CD4-positive, alpha-beta T cell treated with Interleukin-10 for 1 hour (primary cell): ENCODE measurements around the gene CDS2.

Source experiments
- DNase-seq: peaks from one replicate; pipeline ENCODE4 v3.0.0-alpha.2; 2020

Gene CDS2

DNA sequence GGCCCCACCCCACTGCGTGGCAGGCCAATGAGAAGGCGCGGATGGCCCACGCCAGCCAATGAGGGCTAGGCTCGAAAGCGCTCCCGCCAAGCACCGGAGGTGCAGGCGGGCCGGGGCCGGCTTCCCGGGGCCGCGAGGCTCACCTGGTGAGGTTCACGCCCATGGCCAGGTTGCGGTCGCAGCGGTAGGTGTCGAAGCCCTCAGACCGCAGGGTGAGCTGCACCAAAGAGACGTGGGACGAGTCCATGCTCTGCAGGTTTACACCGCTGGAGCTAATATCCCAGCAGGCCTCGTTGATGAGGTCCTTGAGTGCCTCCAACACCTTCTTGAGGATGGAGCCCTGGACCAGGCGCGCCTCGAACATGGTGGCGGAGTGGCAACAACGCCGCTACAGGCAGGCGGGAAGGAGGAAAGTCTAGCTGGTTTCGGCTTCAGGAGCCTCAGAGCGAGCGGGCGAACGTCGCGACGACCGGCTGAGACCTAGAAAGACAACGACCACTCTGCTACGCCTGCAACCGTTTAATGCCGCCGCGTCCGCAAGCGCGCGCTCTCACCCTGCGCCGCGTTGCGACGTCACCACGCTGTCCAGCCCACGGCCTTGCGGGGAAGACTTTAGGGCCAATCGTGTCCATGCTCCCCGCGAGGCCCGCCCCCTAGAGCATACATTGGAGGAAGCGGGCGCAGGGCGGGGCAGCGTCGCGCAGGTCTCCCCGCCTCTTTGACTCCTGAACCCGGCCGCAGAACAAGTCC lies 7.2 kb upstream of the CDS2 start, which contains the start of gene PCNA:
Gene PCNA (minus strand): TSS at position 524 of the 750 bp plus-strand sequence. CDS start 160 bp downstream, at position 364.
- DNase-seq, result peak; percentile 94

DNA sequence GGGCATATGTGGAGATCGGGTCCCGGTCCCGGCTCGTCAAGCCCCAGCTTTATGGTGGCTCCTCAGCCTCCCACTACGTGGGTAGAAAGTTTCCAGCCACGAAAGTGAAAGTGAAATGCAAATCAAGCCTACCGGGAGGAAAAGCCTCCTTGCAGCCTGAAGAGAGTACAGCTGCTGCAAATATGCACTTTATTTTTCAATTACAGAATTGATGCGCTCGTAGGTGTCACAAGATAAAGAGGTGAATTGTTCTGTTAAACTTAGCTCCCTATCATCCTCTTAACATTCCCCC lies 6.7 kb upstream of the CDS2 start:
- no peak for DNase-seq

DNA sequence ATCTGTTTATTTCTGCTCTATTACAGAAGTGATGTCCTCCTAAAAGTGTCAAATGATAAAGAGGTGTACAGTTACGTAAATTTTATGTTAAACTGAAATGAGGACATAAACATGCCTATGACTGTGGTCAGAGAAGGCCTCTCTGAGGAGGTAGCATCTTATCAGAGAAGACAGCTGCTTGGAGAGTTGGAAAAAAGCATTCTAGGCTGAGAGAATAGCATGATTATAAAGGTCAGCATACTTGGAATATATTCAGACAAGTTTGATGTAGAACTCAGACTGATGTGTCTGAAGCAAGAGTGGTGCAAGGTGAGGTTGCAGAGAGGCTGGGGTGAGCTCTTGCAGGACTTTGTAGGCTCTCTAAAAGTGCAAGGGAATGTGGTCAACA lies 3.9 kb upstream of the CDS2 start:
- DNase-seq, result no peak

- DNase-seq, result peak; percentile 81
These were observed 523 bp downstream of the CDS2 start for GRCh38 chr20:5127204-5127858.

DNA sequence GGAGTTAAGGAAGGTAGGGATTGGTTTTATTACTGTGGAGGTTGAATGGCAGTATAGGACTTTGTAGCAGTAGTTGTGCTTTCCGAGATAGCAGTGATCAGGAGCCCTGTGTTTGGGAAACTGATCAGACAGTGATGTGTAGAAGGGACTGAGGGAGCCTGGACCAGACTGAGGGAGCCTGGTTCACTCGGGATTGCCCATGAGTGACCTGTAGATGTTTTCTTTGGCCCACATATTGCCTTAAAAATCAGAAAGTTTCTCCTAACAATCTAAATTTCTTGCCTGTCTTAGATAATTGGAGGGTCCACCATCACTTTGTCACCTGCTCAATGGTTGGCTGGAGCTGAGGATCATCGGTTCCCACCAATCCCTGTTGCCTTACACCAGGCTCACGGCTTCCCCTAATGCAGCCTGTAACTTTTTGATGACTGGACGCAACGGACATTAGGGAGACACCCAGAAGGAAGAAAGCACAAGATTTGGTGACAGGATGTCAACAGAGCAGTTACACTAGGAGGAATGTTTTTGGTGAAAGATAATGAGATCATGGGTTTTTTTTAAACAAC lies 1.1 kb downstream of the CDS2 start:
- no peak for DNase-seq

GRCh38 chr20:5128886-5129285 lies 2.1 kb downstream of the CDS2 start:
- no peak for DNase-seq

DNA sequence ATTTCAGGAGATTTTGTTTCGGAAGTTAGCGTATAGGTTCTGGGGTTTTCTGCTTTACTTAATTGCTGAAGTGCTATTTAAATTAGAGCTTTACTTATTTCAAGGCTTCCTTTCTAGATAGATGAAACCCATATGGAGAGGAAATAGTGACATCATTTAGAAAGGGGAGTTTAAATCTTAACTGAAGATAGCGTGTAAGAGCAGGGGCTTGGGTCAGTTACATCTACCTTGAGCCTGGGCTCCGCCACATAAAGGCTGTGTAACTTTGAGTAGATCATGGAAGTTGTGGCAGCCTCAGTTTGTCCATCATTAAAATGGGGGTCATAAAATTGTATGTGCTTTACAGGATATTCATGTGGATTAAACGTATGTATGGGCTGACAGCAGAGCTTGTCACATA lies 4.7 kb downstream of the CDS2 start:
- DNase-seq, result no peak

- no peak for DNase-seq
These were observed 7.2 kb downstream of the CDS2 start for GRCh38 chr20:5133998-5134397.

GRCh38 chr20:5135363-5136012 lies 8.7 kb downstream of the CDS2 start:
- DNase-seq, result no peak

- no peak for DNase-seq
These were observed 9.3 kb downstream of the CDS2 start for GRCh38 chr20:5136096-5136495.

DNA sequence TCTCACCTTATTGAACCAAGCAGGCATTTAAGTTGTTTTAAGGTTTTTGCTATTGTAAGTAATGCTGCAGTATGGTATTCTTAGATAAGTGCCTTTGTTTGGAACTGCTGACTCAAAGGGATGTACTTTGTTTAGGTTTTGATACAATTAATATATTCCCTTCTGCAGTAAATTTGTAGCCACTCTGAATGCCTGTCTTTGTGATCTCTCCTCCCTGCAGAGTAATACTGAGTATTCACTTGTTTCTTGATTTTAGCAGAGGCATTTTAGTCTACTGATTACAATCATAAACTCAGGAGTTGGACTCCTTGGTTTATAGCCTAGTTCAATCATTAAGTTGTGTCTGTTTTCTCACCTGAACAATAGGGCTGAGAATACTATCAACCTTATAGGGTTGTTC lies 13.4 kb downstream of the CDS2 start:
- no peak for DNase-seq

DNA sequence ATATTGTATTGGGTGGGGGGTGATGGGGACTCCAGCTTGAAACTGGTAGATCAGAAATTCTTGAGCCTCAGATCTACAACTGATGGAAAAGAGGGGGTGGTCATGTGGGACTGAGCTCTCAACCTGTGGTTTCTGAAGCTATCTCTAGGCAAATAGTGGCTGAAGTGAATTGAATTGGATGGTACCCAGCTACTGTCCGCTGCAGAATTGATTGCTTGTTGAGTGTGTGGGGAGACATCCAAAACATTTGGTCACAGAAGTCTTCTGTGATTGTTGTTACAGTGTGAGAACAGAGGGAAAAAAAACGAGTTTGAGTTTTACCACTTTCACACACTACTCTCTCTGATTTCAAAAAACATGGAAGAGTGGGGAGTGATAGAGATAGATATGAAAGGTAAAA lies 14.8 kb downstream of the CDS2 start:
- DNase-seq, result no peak

- no peak for DNase-seq
These were observed 17.0 kb downstream of the CDS2 start for GRCh38 chr20:5143851-5144250.

DNA sequence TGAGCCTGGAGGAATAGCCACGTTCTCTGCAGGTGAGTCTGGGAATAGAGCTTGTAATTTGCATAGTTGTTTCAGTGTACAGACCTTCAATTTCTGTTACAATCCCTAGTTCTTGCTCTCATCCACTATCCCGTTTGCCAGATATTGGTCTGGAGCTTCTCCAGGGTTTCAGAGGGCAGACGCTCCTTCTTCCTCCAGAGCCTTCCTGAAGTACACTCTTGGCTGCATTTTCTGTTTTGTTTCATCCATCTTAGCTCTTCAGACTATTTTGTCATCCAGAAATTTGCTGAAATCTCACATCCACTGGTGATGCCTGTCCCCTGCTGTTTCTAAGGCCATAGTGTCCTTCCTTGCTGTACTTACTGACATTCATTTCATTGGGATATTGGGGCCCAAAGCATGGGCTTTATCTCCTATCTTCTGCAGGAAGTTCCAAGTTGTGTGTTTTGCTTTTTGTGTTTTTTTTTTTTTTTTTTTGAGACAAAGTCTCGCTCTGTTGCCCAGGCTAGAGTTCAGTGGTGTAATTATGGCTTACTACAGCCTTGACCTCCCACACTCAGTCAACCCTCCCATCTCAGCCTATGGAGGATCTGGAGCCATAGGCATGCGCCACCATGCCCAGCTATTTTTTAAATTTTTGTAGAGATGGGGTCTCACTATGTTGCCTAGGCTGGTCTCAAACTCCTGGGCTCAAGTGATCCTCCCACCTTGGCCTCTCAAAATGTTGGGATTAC lies 18.7 kb downstream of the CDS2 start:
- DNase-seq, result no peak

DNA sequence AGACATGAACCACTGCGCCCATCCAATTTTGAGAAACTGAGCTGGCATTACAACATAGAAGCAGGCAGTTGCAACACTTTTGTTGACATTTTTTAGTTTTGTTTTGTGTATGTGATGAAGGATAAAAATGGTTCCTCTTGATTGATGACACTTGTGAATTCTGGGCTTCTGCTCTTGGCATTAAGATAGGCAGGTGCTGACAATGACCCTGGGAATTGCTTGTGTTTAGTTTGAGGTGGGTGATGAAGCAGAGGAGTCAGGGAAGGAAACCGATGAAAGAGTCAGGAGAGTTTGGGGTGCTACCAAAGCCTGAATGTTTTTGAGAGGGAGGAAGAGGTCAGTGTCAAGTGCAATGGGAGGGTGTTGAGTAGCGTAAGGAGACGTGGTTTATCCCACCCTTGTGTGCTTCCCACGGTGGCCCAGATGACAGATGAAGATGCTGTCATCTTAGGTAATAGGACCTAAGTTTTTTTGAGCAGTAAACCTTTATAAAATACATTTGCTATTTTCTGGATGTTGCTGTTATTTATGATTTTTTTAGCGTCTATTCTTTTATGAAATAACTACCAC lies 19.4 kb downstream of the CDS2 start:
- no peak for DNase-seq

DNA sequence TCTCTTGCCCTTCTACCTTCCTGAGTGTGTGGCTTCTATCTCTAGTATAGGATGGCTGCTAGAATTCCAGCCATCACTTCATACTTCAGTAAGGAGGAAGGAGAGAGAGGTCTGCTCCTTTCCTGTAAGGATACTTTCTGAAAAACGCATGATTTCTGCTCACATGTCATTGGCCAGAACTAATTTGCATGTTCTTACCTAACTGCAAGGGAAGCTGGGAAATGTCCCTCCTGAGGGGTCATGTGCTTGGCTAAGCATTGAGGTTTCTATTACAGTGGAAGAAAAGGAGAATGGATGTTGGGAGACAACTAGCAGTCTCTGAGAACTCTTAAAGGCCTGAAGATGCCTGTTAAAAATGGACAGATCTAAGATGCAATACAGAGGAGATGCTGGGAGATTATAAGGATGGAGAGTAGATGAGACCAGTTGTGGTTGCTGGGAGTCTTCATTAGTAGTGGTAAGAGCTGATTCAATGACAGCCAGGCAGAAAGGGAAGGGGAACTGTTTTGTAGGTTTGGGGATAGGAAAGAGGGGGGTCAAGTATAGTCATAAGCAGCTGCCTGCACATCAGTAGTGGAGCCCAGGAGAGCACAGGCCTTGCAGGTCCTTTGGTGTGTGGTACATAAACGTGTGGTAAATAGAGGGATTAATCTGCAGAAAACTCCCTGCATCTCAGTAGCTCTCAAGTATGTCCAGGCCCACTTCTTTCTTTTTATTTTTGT lies 20.2 kb downstream of the CDS2 start:
- no peak for DNase-seq

DNA sequence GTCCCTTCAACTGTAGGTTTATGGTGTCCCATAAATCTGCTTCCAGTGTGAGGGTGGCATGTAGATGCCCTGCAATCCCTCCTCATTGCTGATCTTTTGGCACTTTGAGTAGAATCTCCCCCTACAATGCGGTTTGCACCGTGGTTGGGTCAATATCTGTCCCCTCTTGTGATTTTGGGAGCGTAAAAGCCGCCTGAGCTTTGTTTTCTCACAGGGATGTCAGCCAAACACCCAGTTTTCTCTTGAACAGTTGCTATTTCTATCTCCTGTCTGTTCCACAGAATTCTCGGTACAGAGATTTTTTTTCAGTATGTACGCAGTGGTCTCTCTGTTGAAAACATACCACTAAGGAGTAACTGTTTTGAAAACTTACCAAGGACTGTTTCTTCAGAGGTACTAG lies 21.8 kb downstream of the CDS2 start:
- DNase-seq, result no peak

GRCh38 chr20:5149892-5150225 lies 23.1 kb downstream of the CDS2 start:
- DNase-seq, result no peak

DNA sequence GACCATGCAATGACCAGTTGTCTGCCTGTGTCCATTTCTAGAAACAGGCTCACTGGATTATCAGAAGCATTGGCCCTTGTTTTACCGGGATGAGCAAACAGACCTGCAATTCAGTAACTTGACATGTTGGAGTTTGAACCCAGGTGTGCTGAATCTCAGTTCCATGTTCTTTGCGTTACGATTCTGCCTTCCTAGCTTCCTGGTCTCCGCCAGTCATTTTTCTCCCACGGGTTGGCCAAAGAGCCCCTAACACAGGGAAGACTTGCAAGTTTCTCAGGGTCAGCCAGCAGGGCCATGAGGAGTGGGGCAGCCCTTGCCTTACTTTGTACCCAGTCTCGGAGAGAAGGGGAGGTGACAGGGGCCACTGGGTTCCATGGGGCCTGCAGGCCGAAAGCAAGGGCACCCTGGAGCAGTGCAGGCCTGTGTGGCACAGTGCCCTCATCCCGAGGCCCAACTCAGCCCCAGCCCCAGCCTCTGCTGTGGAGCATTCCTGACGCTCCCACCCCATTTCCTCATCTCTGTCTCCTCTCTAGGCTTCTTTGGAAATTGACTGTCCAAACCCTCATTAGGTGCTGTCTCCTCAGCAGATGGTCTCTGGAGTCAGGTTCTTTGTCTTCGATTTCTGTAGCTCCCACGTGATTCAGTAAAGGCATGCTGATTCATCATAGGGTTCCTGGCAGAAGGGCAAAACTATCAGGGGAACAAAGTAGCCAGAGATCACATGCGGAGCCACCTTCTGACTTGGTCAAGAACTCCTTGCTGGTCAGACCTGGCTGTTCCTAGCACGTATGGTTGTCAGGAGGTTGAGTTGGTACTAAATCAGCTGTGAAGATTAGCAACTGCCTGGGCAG lies 23.6 kb downstream of the CDS2 start:
- no peak for DNase-seq

DNA sequence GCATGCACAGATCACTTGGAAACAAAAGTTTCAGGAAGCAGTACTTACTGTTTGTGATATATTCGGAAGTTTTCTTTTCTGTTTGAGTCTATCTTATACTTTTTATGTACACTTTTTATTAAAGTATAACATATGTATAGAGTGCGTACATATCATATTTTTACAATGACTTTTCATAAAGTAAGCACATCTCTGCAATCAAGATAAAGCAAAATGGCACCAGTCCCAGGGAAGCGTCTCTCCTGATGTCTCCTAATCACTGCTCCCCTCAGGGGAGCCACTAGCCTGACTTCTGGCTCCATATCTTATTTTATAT lies 26.3 kb downstream of the CDS2 start:
- DNase-seq, result no peak
